Activated effector memory CD4-positive, alpha-beta T cell treated with anti-CD3 and anti-CD28 coated beads, Interleukin-2, amount 50 U/mL, for 16 hours (primary cell): ENCODE data around the gene LMF1.
"Not testable (repeated sequence)": the region's sequence is repeated elsewhere in the genome, so short reads cannot be mapped to it uniquely, and the experiment has no call there.

Experiments
- DNase-seq: peaks from one replicate; pipeline ENCODE4 v3.0.0-alpha.2; 2020

Gene LMF1

DNA sequence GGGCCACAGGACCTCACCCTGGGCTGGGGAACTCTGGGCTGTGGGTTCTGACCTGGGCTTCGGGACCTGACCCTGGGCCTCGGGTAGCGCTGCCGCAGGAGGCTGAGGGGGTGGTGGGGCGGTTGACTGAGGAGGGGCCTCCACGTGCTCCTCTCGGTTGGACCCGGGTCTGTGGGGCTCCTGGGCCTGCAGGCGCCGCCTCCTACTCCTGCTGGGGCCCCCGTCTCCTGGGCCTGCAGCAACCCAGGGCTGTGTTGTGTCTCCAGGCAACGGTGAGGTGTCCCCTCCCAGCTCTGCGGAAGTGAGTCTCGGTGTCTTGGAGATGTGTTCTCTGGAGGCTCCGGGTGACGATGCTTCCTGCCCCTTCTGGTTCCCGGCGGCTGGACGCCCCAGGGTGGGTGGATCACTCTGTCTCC lies 128.7 kb downstream of the LMF1 start:
- no peak for DNase-seq

DNA sequence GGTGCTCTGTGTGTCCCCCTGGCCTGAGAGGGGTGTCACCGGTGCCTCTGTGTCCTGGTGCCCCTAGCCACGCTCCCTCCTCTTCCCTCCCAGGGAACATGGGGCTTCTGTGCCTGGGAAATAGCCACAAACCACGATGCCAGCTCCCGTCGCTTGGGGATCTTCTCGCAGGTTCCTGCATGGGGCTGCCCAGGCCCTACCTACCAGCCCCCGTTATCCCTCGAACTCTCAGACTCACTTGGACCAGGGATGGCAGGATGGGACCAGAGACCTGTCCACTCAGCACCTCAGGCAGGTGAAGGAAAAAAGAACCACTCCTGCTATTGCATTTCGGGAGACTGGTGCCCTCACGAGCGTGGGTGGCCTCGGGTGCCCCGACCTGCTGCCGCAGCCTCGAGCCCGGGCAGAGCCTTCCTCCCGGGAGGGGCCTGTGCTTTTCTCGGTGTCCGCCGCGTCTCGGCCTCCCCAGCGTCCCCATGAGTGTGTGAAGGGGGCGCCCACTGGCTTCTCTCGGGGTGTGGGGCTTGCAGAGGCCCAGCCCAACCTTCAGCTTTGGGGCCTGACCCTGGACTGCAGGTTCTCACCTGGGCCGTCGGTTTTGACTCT lies 129.2 kb downstream of the LMF1 start:
- no peak for DNase-seq

DNA sequence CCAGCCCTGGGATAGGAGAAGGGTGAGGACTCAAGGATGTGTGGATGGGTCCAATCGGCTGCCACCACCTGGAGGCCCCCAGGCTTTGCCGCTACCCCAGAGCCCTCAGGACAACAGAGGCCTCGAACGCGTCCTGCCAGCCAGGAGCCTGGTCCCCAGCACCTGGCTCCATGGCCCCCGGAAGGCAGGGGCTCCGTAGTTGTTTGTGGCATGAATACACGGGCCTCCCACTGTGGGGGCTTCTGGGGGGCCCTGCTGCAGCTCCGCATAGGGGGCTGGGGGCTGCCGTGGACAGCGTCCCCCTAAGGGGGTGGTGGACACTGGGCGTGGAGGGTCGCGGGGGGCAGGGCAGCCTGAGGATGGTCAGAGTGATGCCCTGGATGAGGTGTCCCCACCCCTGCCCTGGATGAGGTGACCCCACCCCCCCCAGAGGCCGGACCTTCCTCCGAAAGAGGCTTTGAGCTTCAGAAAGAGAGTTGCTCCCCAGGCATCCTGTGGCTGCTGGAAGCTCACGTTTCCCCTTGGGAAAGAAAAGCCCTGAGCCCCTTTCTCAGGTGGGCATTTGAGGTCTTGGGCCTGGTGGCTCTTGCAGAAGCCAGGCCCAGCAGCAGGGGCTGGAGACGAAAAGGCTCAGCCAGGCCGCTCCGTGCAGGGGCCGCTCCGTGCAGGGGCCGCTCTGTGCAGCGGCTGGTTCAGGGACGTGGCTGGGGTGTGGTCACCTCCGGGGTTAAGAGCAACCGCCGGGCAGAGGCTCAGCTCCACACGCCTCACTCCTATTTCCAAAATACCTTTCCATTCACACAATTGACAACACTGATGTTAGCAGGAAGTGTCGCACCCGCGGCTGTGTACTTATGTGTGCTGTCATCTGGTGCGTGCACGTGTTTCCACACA lies 130.0 kb downstream of the LMF1 start:
- no peak for DNase-seq

DNA sequence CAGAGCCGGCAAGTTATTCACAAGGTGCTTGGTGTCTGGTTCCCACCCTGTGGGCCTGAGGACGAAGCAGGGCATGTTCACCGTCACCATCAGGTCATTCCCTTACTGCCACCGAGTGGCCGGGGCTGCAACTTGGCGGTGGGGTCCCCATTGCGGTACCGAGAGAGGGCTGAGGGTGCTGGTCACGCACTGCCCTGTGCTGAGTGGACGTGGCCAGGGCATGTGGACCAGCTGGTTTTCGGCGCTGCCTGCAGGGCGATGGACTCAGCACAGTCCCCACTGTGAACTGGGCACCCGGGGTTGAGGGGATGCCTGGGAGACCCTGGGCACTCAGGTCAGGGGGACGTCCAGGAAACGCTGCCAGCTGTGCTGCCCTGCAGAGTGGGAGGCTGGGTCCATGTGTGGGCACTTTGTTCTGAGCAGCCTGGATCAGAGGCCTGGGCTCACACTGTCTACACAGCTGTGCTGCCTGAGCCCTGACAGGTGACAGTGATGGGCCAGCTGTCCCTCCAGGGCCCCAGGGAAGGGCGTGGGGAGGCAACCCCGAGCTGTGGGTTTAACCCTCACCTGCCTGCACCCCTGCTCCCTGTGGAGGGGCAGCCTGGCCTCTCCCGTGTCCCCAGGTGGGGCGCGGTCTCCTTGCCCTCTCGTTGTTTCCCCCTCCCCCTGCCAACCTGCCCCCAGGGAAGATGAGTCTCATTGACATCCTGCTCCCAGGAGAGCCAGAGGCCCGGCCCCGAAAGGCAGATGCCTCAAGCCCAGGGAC lies 131.0 kb downstream of the LMF1 start:
- DNase-seq = no peak

DNA sequence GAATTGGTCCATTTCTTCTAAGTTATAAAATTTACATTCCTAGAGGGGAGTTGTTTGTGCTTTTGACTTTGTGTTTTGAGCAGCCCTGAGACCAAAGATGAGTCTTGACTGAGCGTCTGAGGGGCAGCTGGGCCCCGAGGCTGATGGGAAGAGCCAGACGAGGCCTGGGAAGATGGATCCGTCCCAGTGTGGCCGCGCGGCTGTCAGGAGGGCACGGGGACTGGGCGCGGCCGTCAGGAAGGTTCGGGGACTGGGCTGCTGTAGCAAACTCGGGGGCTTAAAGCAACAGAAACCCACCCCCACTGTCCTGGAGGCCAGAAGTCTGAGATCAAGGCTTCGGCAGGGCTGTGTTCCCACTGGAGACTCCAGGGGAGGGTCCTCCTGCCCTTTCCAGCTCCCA lies 132.0 kb downstream of the LMF1 start:
- no peak for DNase-seq

DNA sequence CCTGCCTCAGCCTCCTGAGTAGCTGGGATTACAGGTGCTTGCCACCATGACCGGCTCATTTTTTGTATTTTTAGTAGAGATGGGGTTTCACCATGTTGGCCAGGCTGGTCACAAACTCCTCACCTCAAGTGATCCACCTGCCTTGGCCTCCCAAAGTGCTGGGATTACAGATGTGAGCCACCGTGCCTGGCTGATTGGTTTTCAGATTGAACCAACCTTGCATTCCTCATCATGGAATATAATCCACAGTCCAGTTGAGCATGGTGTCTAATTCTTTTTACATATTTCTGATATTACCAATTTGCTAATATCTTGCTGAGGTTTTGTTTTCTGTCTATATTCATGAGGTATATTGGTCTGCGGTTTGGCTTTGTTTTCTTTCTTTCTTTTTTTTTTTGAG lies 134.0 kb downstream of the LMF1 start:
- not testable (repeated sequence) for DNase-seq

DNA sequence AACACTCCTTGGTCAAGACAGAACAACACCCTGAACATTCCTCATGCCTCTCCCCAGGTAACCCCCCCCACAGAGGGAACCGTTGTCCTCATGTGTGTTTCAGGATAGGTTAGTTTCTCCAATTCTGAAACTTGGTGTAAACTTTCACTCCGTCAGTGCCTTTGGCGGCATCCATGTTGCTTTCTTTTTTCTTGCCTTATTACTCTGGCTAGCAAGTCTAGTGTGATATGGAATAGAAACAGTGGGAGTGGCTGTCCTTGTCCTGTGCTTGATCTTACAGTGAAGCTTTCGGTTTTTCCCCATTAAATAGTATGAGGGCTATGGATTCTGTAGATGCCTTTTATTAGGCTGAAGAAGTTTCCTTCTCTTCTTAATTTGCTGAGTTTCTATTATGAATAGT lies 134.6 kb downstream of the LMF1 start:
- no peak for DNase-seq

DNA sequence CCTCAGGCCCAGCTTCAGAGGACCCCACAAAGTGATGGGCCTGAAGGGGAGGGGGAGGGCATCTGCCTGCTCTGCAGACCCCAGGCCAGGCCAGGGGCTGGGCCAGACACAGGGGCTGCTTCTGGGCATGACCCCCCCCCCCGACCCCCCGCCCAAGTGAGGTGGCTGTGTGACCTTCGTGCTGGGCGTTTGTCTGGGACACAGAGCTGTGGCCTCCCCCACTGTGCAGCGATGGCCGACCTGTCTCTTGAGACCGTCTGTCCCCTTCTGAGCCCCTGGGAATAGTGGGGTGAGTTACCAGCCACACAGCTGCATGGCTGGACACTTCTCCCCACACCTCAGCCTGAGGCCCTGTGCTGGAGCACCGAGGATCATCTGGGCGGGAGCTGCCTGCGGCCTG lies 135.4 kb downstream of the LMF1 start:
- DNase-seq = no peak

DNA sequence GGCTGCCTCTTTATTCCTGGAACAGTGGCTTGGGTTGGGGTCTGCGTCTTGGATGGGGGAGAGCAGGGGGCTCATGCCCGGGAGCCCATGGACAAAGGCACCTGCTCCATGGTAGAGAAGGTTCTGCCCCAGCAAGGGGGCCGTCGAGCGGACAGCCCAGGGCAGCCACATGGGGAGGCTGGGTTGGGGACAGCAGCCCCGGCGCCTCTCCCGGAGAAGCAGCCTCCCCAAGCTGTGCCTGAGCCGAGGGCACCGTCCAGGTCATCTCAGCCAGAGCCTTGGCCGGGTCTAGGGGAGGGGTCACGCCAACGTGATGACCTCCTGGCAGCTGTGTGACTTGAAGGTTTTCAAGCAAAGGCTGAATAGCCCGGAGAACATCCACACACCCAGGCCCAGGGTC lies 137.4 kb downstream of the LMF1 start:
- no peak for DNase-seq

DNA sequence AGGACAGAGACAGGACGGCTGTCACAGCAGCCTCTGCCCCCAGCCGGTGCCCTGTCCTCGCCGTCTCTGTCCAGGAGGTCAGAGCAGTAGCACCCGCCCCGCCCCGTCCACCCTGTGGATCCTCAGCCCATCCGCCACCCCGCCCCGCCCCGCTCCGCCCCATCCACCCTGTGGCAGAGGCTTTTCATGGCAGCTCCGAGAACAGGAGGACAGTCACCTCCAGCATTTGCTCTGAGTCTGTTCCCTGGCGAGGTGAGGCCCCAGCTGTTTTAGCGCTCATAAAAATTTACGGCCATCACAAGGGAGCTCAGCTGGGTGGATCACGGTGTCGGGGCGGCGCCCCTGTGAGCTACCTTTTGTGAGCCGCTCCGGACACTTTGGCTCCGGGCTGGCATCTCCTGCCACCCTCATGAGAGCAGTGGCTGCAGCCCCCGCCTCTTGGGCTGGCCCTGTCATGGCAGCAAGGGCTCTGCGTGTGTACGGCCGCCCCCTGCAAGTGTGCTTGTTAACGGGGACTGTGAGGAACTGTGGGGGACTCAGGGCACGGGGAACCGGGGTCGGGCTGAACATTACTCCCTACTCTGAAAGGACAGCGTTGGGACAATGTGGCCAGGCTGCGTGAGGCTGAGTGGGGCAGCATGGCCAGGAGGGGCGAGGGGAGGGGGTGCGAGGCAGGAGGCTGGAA lies 138.0 kb downstream of the LMF1 start:
- no peak for DNase-seq

DNA sequence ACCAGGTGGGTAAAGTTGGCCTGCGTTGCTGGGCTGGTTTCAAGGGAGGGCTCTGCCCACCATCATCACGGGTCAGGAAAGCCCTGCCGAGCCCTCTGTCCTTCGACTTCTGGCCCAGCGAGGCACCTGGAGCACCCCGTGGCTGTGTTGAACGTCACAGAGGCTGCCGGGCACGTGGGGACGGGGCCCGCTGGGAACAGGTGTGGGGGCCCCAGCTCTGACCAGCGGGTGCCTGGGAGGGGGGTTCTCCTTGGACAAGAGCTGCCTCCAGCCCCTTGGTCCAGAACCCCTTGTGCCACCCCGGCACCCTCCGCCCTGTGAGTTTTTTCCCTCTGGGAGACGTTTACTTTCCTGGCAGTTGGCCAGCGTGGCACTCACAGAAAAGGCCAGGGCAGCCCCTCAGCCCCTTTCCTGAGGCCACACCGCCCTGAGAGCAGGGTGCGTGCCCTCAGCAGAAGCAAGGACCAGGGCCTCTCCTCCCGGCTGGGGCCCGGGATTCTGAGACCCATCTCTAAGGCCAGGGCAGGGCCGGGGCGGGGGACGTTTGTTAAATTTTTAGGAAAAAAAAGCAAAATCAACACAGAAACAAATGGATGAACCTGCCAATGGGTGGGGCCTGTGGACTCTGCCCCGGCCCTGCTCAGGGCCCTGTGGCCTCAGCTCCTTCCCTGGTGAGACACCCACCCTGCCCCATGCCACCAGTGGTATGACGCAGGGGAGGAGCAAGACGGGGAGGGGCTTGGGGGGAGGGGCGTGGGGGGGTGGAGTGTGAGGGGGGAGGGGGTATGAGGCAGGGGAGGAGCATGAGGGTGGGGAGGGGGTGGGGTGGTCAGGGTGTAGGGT lies 139.0 kb downstream of the LMF1 start:
- DNase-seq = no peak

DNA sequence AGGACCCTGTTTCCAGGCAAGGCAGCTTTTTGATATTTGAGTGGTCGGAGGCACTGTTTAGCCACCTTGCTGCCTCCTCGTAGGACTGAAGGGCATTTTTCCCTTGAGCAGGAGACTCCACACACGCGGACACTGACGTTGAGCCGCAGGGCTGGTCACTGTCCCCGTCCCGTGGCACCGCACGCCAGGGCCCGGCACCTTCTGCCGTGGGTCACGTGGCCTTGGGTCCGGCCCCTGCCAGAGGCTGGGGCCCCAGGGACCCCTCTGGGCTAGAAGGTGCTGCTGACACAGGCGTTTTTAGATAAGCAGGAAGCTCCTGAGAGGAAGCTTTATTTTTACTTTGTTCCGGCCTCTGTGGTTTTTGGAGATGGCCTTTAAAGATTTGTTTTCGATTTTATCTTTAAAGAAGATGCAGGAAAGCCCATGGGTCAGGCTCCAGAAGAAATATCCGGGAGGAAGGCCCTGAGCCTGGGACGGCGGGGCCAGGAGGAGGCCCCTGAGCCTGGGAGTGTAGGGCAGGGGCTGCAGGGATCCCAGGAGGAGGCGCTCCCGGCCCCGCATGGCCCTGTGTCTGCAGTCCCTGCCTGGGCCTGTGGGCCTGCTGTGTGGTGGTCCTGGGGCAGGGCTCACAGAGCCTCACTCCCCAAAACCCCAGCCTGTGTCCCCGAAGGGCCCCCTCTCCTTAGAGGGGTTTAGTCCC lies 139.8 kb downstream of the LMF1 start:
- DNase-seq = no peak

DNA sequence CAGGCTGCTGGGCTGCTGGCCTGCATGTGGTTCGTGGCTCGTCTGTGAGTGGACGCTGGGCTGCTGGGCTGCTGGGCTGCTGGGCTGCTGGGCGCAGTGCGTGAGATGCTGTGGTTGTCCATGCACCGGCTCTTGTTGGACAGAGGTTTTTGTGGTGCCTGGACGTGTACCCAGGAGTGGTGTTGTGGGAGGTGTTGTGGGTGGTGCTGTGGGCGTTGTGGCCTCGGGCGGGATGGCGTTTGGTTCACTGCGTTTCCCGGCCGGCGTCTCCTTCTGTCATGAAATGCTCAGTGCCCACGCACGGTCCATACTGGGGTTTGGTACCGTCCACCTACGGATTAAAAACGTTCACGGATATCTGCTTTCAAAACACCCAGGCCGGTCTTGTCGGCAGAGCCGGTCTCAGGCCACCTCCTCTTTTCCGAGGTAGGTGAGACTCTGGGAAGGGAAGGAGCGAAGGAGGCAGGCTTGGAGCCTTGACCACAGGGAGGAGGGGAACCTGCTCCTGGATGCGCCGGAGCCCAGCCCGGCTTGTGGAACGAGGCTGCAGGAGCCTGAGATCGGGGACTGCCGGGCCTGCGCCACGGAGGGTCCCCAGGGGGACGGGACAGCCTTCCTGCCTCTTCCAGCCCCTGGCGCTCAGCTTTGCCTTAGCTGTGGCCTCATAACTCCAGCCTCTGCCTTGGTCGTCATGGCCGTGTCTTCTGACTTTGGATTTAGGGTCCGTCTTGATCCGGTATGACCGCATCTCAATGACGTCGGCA lies 140.5 kb downstream of the LMF1 start:
- no peak for DNase-seq

DNA sequence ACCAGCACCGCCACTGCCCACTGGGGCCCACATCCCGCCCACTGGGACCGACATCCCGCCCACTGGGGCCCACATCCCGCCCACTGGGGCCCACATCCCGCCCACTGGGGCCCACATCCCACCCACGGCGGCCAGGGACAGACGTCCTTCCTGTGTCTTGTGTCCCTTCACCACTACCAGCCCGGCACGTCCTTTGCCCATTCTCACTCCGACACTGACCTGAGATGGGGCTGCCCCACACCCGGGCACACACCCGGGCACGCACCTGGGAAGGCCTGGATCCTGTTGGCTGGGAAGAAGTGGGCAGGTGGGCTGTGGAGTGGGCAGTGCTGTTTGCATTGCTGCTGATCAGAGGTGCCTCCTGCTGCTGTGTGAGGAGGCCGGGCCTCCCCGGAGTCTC lies 141.9 kb downstream of the LMF1 start:
- no peak for DNase-seq

DNA sequence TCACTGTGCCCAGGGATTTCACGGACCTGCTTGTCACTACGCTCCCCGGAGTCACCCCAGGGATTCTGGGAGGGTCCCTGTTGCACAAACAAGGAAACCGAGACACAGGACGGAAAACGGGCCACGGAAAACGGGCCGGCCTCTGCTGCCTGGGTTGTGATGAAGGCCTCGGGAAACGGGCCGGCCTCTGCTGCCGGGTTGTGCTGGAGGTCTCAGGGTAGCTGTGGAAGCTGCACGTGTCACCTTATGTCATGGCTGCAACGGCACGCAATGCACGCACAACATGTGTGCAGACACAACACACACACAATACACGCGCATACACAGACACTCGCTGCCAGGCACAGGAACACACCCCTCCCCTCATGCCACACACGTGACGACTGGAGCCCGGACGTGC lies 143.3 kb downstream of the LMF1 start:
- no peak for DNase-seq

DNA sequence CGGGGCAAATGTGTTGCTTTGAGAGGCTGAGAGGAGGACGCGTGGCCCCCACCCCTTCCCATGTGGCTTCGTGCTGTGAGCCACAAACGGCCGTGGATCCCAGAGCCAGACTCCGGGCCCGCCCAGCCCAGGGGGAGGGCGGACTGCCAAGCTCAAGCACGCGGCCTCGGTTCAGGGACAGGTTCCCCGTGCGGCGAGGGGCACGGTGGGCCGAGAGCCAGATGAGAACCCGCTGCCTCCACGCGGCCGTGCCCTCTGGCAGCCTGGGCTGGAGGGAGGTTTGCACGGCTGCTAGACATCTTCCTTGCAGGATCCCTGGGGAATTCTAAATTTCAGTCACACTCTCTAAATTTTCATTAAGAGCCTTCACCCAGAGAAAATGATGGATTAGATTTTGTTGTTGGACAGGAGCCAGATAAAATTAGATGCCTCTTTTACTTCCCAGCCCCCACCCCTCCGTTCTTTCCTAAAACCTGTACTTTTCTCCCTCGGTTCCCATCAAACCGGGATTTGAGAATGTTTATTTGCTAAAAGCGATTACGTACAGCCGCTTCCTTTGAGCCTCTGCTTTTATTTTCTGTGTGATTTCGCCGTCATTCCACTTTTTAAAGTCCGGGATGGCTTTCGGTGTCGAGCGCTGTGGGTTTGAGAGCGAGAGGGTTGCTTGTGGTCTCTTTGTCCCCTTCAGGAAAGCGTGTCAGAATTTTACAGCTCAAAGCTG lies 145.3 kb downstream of the LMF1 start:
- no peak for DNase-seq

DNA sequence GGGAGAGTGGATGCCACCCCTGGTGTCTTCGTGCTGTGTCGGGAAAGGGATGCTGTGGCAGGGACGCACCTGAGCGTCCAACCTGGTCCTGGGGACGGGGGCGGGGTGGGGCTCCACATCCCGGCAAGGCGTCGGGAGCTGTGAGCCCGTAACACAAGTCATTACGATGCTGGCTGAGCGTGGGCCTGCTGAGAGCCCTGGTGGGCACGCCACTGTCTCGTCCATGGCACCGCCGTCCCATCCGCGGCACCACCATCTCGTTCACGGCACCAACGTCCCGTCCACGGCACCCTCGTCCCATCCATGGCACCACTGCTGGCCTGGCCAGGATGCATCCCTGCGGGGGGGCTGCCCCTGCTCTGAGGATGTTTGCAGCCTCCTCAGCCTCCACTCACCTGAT lies 146.2 kb downstream of the LMF1 start:
- no peak for DNase-seq

DNA sequence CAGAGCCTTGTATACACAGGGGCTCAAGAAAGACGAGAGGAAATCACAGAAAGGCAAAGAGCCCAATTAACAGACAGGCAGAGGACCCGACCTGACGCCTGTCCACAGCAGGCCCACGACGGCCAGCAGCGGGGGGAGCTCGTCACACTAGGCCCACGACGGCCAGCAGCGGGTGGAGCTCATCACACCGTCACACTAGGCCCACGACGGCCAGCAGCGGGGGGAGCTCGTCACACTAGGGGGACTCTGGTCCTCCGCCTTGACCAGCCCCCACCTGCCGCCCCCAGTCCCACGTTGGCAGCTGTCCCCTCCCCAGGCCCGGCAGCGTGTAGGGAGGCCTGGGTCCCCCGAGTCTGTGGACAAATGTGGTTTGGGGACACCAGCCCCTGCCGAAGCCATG lies 146.6 kb downstream of the LMF1 start:
- DNase-seq = no peak

DNA sequence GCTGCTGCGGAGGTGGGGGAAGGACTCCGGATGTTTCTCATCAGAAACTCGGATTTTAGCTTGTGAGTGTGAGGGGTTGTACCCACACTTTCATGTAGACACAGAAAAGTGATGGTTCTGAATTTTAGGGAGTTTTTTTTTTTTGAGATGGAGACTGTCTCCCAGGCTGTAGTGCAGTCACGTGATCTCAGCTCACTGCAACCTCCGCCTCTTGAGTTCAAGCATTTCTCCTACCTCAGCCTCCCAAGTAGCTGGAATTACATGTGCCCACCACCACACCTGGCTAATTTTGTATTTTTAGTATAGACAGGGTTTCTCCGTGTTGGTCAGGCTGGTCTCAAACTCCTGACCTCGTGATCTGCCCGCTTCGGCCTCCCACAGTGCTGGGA lies 147.9 kb downstream of the LMF1 start:
- DNase-seq = no peak
